ENCODE measurements around the gene DNAJC10. TPM values are rescaled to one million over a fixed set of nuclear protein-coding genes. Genes with fewer than 3 reads are reported as not detected.
"Not testable (repeated sequence)": the region's sequence is repeated elsewhere in the genome, so short reads cannot be mapped to it uniquely, and the experiment has no call there.

DNAJC10 gene
- total RNA-seq, 1 donor from 2014 or later = 262 TPM

DNA sequence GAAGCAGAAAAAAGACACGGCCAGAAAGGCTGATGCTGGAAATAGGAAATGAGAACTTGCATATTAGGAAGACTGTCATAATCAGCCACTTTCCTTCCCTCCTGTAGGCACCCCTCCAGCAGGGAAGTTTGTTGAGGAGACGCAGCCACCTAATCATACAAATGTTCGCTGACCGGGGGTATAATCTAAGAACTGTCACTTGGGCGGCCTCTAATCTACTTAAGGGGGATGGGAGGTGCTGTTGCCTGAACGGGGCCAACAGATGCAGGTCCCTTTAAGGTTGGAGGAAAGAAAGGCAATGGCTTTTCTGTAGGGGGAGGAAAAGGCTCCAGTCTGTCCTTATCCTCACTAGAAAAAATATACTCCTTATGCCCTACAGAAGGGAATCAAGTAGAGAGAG is 50.6 kb downstream of the DNAJC10 start:
- TF ChIP-seq CTCF (IDR thresholded peaks at IDR 0.05; ENCODE audit: unreplicated experiment) = no peak
- H3K27me3 Mint-ChIP-seq = no peaks in the 10 kb centered on the region
- peaks cover 50% of the 10 kb centered on the region for H3K36me3 Mint-ChIP-seq (ENCODE audit: insufficient read depth)
- no peak overlapping the region for H3K4me3 Mint-ChIP-seq (ENCODE audit: low read depth)
- peaks cover 13% of the 10 kb centered on the region for H3K9me3 Mint-ChIP-seq (ENCODE audit: low read depth)
- peaks cover 2% of the 10 kb centered on the region for H3K4me1 Mint-ChIP-seq (ENCODE audit: low read depth)
- DNase-seq (ENCODE audit: low spot score, unreplicated experiment) = no peak
- H3K27ac Mint-ChIP-seq = no peak overlapping the region

DNA sequence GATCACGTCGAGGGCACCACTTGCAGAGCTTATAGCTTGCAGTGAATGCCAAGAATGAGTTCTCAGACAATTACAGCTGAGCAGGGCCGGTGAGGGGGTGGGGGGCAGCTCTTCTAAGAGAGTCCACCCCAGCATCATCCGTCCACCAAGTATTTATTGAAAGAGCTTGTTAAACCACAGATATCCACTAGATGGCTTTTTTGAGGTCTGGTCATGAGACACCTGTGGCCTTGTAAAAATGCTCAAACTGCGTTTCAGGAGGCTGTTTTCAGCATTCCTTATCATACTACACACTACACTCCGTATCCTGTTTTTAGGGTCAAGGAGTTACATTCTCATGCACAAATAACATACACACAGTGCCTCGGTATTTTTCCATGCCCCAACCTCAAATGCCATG is 51.5 kb downstream of the DNAJC10 start:
- peak; percentile 57 for TF ChIP-seq CTCF (IDR thresholded peaks at IDR 0.05; ENCODE audit: unreplicated experiment)
- Mint-ChIP-seq H3K27ac (peak overlapping the region; percentile 70), H3K4me3 (ENCODE audit: low read depth) (no peak overlapping the region), H3K36me3 (ENCODE audit: insufficient read depth) (peaks cover 57% of the 10 kb centered on the region), H3K4me1 (ENCODE audit: low read depth) (peaks cover 2% of the 10 kb centered on the region), H3K9me3 (ENCODE audit: low read depth) (peaks cover 22% of the 10 kb centered on the region), H3K27me3 (no peaks in the 10 kb centered on the region)
- DNase-seq (ENCODE audit: low spot score, unreplicated experiment) = no peak

GRCh38 chr2:182768950-182769349 is 52.9 kb downstream of the DNAJC10 start:
- peaks cover 30% of the 10 kb centered on the region for H3K9me3 Mint-ChIP-seq (ENCODE audit: low read depth)
- not testable (repeated sequence) for H3K27me3 Mint-ChIP-seq; H3K4me3 Mint-ChIP-seq (ENCODE audit: low read depth); DNase-seq (ENCODE audit: low spot score, unreplicated experiment); H3K27ac Mint-ChIP-seq; H3K4me1 Mint-ChIP-seq (ENCODE audit: low read depth)
- peaks cover 69% of the 10 kb centered on the region for H3K36me3 Mint-ChIP-seq (ENCODE audit: insufficient read depth)

GRCh38 chr2:182779323-182779722 is 63.3 kb downstream of the DNAJC10 start:
- DNase-seq (ENCODE audit: low spot score, unreplicated experiment) = no peak
- H3K36me3 Mint-ChIP-seq (ENCODE audit: insufficient read depth) = peaks cover 27% of the 10 kb centered on the region
- TF ChIP-seq CTCF (IDR thresholded peaks at IDR 0.05; ENCODE audit: unreplicated experiment) = no peak
- H3K9me3 Mint-ChIP-seq (ENCODE audit: low read depth) = peaks cover 4% of the 10 kb centered on the region
- no peaks in the 10 kb centered on the region for H3K27me3 Mint-ChIP-seq
- H3K4me3 Mint-ChIP-seq (ENCODE audit: low read depth) = no peak overlapping the region
- H3K4me1 Mint-ChIP-seq (ENCODE audit: low read depth) = peaks cover 2% of the 10 kb centered on the region
- H3K27ac Mint-ChIP-seq = no peak overlapping the region

GRCh38 chr2:182781099-182781498 is 65.0 kb downstream of the DNAJC10 start:
- H3K4me1 Mint-ChIP-seq (ENCODE audit: low read depth); H3K27ac Mint-ChIP-seq; H3K9me3 Mint-ChIP-seq (ENCODE audit: low read depth); H3K27me3 Mint-ChIP-seq; DNase-seq (ENCODE audit: low spot score, unreplicated experiment); H3K4me3 Mint-ChIP-seq (ENCODE audit: low read depth): not testable (repeated sequence)
- peaks cover 25% of the 10 kb centered on the region for H3K36me3 Mint-ChIP-seq (ENCODE audit: insufficient read depth)

DNA sequence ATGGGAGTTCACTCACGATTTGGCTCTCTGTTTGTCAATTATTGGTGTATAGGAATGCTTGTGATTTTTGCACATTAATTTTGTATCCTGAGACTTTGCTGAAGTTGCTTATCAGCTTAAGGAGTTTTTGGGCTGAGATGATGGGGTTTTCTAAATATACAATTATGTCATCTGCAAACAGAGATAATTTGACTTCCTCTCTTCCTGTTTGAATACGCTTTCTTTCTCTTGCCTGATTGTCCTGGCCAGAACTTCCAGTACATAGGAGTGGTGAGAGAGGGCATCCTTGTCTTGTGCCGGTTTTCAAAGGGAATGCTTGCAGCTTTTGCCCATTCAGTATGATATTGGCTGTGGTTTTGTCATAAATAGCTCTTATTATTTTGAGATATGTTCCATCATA is 66.6 kb downstream of the DNAJC10 start:
- not testable (repeated sequence) for H3K4me3 Mint-ChIP-seq (ENCODE audit: low read depth); H3K9me3 Mint-ChIP-seq (ENCODE audit: low read depth); H3K4me1 Mint-ChIP-seq (ENCODE audit: low read depth); DNase-seq (ENCODE audit: low spot score, unreplicated experiment); H3K27me3 Mint-ChIP-seq
- peaks cover 29% of the 10 kb centered on the region for H3K36me3 Mint-ChIP-seq (ENCODE audit: insufficient read depth)
- peak overlapping the region; percentile 45 for H3K27ac Mint-ChIP-seq

- no peaks in the 10 kb centered on the region for H3K27me3 Mint-ChIP-seq
- peaks cover 8% of the 10 kb centered on the region for H3K4me1 Mint-ChIP-seq (ENCODE audit: low read depth)
- no peak for DNase-seq (ENCODE audit: low spot score, unreplicated experiment)
- no peak overlapping the region for H3K4me3 Mint-ChIP-seq (ENCODE audit: low read depth)
- no peak overlapping the region for H3K27ac Mint-ChIP-seq
- peaks cover 35% of the 10 kb centered on the region for H3K36me3 Mint-ChIP-seq (ENCODE audit: insufficient read depth)
- TF ChIP-seq CTCF (IDR thresholded peaks at IDR 0.05; ENCODE audit: unreplicated experiment) = no peak
- peaks cover 4% of the 10 kb centered on the region for H3K9me3 Mint-ChIP-seq (ENCODE audit: low read depth)
These were observed 68.1 kb downstream of the DNAJC10 start for GRCh38 chr2:182784058-182784706.
